GM23338 (cell line): ENCODE results near the gene BRD3. TPM values are rescaled to one million over a fixed set of nuclear protein-coding genes. Genes with fewer than 3 reads are reported as not detected.

Source experiments
- ATAC-seq: fragments of 200-7000 bp; cut with Tn5 transposase; 3 replicates; pipeline ENCODE4 v1.9.1; 2020
- DNase-seq: peaks from one replicate; pipeline ENCODE4 v3.0.0-alpha.2; 2015; ENCODE audit warnings: low spot score
- H2AFZ ChIP-seq: fragments of 200-600 bp; sonication (generic); 2 replicates; pipeline ENCODE4 v1.8.0; 2016; ENCODE audit warnings: antibody characterized with exemption, mild to moderate bottlenecking, moderate library complexity
- H3F3A ChIP-seq: fragments of 200-600 bp; sonication (generic); replicated peaks from 2 replicates; pipeline ENCODE4 v1.8.0; 2017; ENCODE audit warnings: antibody characterized with exemption, mixed run types, low read depth
- H3K27ac ChIP-seq: fragments of 200-600 bp; sonication (generic); 2 replicates; pipeline ENCODE4 v1.6.1; 2016; ENCODE audit warnings: low read depth
- H3K27me3 ChIP-seq: fragments of 200-600 bp; sonication (generic); 2 replicates; pipeline ENCODE4 v1.8.0; 2016; ENCODE audit warnings: mild to moderate bottlenecking, mixed run types, moderate library complexity; ENCODE audit not compliant: insufficient read depth
- H3K36me3 ChIP-seq: fragments of 200-600 bp; sonication (generic); 2 replicates; pipeline ENCODE4 v1.8.0; 2016; ENCODE audit warnings: mild to moderate bottlenecking; ENCODE audit not compliant: insufficient read depth
- H3K4me1 ChIP-seq: fragments of 200-600 bp; sonication (generic); 2 replicates; pipeline ENCODE4 v1.8.0; 2016; ENCODE audit warnings: mild to moderate bottlenecking, moderate library complexity; ENCODE audit not compliant: insufficient read depth
- H3K4me2 ChIP-seq: fragments of 200-600 bp; sonication (generic); 2 replicates; pipeline ENCODE4 v1.7.1; 2017; ENCODE audit warnings: mixed run types
- H3K4me3 ChIP-seq: fragments of 200-600 bp; sonication (generic); 2 replicates; pipeline ENCODE4 v1.6.1; 2016; ENCODE audit warnings: mixed run types
- H3K79me2 ChIP-seq: fragments of 200-600 bp; sonication (generic); replicated peaks from 2 replicates; pipeline ENCODE4 v1.8.0; 2017; ENCODE audit warnings: mild to moderate bottlenecking; ENCODE audit not compliant: insufficient read depth
- H3K9me2 ChIP-seq: fragments of 200-600 bp; sonication (generic); 2 replicates; pipeline ENCODE4 v1.8.0; 2017; ENCODE audit not compliant: insufficient read depth
- H4K20me1 ChIP-seq: fragments of 200-600 bp; sonication (generic); replicated peaks from 2 replicates; pipeline ENCODE4 v1.8.0; 2017; ENCODE audit warnings: mild to moderate bottlenecking; ENCODE audit not compliant: insufficient read depth
- H3K27ac Mint-ChIP-seq: 2 replicates; pipeline ENCODE4 v1.8.0; 2020; ENCODE audit warnings: inconsistent platforms, mild to moderate bottlenecking, moderate library complexity, mixed read lengths
- H3K27me3 Mint-ChIP-seq: 3 replicates; pipeline ENCODE4 v1.8.0; 2022; ENCODE audit warnings: low read depth, mild to moderate bottlenecking, moderate library complexity, mixed read lengths, inconsistent platforms; ENCODE audit not compliant: insufficient read depth, poor library complexity
- H3K36me3 Mint-ChIP-seq: 3 replicates; pipeline ENCODE4 v1.8.0; 2021; ENCODE audit warnings: low read depth, mild to moderate bottlenecking, inconsistent platforms, moderate library complexity, mixed read lengths
- H3K4me1 Mint-ChIP-seq: 3 replicates; pipeline ENCODE4 v1.8.0; 2020; ENCODE audit warnings: mild to moderate bottlenecking, inconsistent platforms, mixed read lengths
- H3K4me3 Mint-ChIP-seq: 3 replicates; pipeline ENCODE4 v1.8.0; 2021; ENCODE audit warnings: moderate library complexity, mild to moderate bottlenecking, inconsistent platforms, mixed read lengths
- H3K9me3 Mint-ChIP-seq: 3 replicates; pipeline ENCODE4 v1.8.0; 2020; ENCODE audit warnings: moderate library complexity, mild to moderate bottlenecking, inconsistent platforms, mixed read lengths
- CREB1 ChIP-seq: fragments of 250-450 bp; sonication (Bioruptor Pico); IDR thresholded peaks from 2 replicates; pipeline ENCODE4 v1.5.0; 2020; ENCODE audit warnings: low read depth, mild to moderate bottlenecking, moderate library complexity
- CTCF ChIP-seq, 2 experiments: fragments of 200-600 bp in 1 of 2; sonication (generic) in 1 of 2; conservative IDR thresholded peaks; 2 replicates each; pipeline versions ENCODE4 v1.5.1 to v1.6.1; 2016 to 2017; ENCODE audit warnings: antibody characterized with exemption in 2 of 2, low read depth in 2 of 2, mild to moderate bottlenecking in 2 of 2, moderate library complexity in 1 of 2
- EZH2 ChIP-seq: fragments of 200-600 bp; sonication (generic); IDR thresholded peaks from one replicate; pipeline ENCODE4 v1.8.0; 2017; ENCODE audit warnings: antibody characterized with exemption, mild to moderate bottlenecking, low read depth; ENCODE audit not compliant: unreplicated experiment
- EZH2phosphoT487 ChIP-seq: fragments of 200-600 bp; sonication (generic); IDR thresholded peaks from one replicate; pipeline ENCODE4 v1.8.1; 2018; ENCODE audit warnings: antibody characterized with exemption; ENCODE audit not compliant: unreplicated experiment
- JUNB ChIP-seq: IDR thresholded peaks from one replicate; pipeline ENCODE4 v1.6.1; 2016; ENCODE audit warnings: antibody characterized with exemption; ENCODE audit not compliant: unreplicated experiment
- NANOG ChIP-seq: IDR thresholded peaks from 2 replicates; pipeline ENCODE4 v1.6.1; 2016; ENCODE audit warnings: antibody characterized with exemption, borderline replicate concordance
- POLR2AphosphoS5 ChIP-seq: IDR thresholded peaks from 2 replicates; pipeline ENCODE4 v1.6.1; 2016; ENCODE audit warnings: antibody characterized with exemption, low read depth
- STAT1 ChIP-seq: IDR thresholded peaks from one replicate; pipeline ENCODE4 v1.6.1; 2016; ENCODE audit warnings: antibody characterized with exemption; ENCODE audit not compliant: unreplicated experiment
- ZNF114 ChIP-seq: fragments of 250-450 bp; sonication (Bioruptor Pico); IDR thresholded peaks from 2 replicates; pipeline ENCODE4 v1.5.0; 2020; ENCODE audit warnings: mild to moderate bottlenecking, moderate library complexity
- ZNF331 ChIP-seq: fragments of 250-450 bp; sonication (Bioruptor Pico); IDR thresholded peaks from 2 replicates; pipeline ENCODE4 v1.5.0; 2020; ENCODE audit warnings: low read depth, mild to moderate bottlenecking, moderate library complexity
- ZNF462 ChIP-seq: fragments of 250-450 bp; sonication (Bioruptor Pico); IDR thresholded peaks from 2 replicates; pipeline ENCODE4 v1.5.0; 2020; ENCODE audit warnings: mild to moderate bottlenecking, moderate library complexity
- polyA plus RNA-seq: library from polyadenylated mRNA; unstranded; fragments of >200 nt; fragmentation: Nextera tagmentation; extraction: Ambion mirVana; gene quantifications from 2 replicates; pipeline ENCODE4 v1.2.1, GENCODE V29; 2016
- total RNA-seq: library from RNA; depleted of rRNA; stranded (reverse); fragments of >200 nt; shearing (Covaris generic); gene quantifications from 2 replicates; pipeline ENCODE4 v1.2.3, GENCODE V29; 2014
- TF ChIP-seq, protein P1 (sequence below): IDR thresholded peaks from 2 replicates; pipeline ENCODE4 v1.6.1; 2016; ENCODE audit warnings: antibody characterized with exemption
- TF ChIP-seq, protein P2 (sequence below): IDR thresholded peaks from one replicate; pipeline ENCODE4 v1.6.1; 2018; ENCODE audit warnings: antibody characterized with exemption; ENCODE audit not compliant: unreplicated experiment

BRD3 gene
- total and polyA plus RNA-seq, 2 experiments from 2014 or later: 46.0 to 88.0 TPM

DNA sequence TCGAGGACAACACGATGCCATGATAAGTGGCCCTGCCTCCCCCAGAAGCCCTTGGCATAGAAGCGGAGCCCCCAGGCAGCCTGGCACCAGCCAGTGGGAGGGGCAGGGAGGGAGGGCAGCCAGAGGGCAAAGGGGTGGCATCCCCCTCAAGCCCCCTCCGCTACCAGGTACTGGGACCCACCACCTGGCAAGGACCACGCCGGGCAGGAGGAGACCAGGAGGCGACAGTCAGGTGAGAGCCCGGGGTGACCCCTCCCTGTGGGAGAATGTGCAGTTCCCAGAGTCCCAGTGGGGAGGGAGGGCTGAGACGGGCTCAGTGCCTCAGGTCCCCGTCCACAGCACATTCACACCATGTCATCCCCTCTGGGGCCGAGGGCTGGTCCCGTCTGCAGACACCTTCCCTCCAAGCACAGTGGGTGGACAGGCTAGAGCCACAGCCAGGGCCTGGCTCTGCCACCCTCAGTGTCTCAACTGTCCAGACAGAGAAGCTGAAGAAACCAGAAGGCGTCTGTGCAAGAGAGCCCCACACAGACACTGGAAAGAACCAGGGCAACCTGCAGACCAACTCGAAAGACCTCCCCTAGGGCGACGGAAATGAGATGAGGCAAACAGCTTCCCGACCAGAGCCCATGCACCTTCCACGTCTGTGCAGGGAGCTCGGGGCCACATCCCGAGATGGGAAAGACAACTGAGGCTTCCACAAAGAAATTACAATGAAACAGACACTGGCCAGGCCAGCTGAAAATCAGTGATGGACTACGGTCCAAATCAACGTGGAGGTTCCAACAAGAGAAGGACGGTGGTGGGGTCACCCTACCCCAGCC is 11.1 kb downstream of the BRD3 start:
- Mint-ChIP-seq H3K36me3 (peaks cover 13% of the 10 kb centered on the region), H3K27me3 (peaks cover 15% of the 10 kb centered on the region), H3K27ac (peak overlapping the region; percentile 83), H3K9me3 (no peaks in the 10 kb centered on the region), H3K4me1 (peaks cover 26% of the 10 kb centered on the region), H3K4me3 (no peak overlapping the region; the same call in 2 of the 3 replicates)
- Histone ChIP-seq H3K4me3 (no peak overlapping the region), H4K20me1 (peaks cover 21% of the 10 kb centered on the region), H3K9me2 (no peaks in the 10 kb centered on the region), H3K27ac (no peak overlapping the region), H3K27me3 (no peaks in the 10 kb centered on the region), H3K4me2 (no peak overlapping the region), H3F3A (no peaks in the 10 kb centered on the region), H2AFZ (no peak overlapping the region), H3K79me2 (peaks cover 83% of the 10 kb centered on the region), H3K36me3 (peaks cover 10% of the 10 kb centered on the region; the same call in 1 of the 2 replicates), H3K4me1 (no peaks in the 10 kb centered on the region; the same call in 1 of the 2 replicates)
- ATAC-seq (no peak), DNase-seq (no peak)
- TF ChIP-seq ZNF331 (CRISPR knock-in tag): no peak
- no peak for TF ChIP-seq ZNF462
- TF ChIP-seq JUNB: no peak
- TF ChIP-seq, protein P1, sequence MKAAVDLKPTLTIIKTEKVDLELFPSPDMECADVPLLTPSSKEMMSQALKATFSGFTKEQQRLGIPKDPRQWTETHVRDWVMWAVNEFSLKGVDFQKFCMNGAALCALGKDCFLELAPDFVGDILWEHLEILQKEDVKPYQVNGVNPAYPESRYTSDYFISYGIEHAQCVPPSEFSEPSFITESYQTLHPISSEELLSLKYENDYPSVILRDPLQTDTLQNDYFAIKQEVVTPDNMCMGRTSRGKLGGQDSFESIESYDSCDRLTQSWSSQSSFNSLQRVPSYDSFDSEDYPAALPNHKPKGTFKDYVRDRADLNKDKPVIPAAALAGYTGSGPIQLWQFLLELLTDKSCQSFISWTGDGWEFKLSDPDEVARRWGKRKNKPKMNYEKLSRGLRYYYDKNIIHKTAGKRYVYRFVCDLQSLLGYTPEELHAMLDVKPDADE: no peak
- no peak for TF ChIP-seq POLR2AphosphoS5
- TF ChIP-seq STAT1: no peak
- no peak for TF ChIP-seq EZH2
- TF ChIP-seq, protein P2, sequence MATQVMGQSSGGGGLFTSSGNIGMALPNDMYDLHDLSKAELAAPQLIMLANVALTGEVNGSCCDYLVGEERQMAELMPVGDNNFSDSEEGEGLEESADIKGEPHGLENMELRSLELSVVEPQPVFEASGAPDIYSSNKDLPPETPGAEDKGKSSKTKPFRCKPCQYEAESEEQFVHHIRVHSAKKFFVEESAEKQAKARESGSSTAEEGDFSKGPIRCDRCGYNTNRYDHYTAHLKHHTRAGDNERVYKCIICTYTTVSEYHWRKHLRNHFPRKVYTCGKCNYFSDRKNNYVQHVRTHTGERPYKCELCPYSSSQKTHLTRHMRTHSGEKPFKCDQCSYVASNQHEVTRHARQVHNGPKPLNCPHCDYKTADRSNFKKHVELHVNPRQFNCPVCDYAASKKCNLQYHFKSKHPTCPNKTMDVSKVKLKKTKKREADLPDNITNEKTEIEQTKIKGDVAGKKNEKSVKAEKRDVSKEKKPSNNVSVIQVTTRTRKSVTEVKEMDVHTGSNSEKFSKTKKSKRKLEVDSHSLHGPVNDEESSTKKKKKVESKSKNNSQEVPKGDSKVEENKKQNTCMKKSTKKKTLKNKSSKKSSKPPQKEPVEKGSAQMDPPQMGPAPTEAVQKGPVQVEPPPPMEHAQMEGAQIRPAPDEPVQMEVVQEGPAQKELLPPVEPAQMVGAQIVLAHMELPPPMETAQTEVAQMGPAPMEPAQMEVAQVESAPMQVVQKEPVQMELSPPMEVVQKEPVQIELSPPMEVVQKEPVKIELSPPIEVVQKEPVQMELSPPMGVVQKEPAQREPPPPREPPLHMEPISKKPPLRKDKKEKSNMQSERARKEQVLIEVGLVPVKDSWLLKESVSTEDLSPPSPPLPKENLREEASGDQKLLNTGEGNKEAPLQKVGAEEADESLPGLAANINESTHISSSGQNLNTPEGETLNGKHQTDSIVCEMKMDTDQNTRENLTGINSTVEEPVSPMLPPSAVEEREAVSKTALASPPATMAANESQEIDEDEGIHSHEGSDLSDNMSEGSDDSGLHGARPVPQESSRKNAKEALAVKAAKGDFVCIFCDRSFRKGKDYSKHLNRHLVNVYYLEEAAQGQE: no peak
- TF ChIP-seq CREB1: no peak
- no peak for TF ChIP-seq CTCF (conservative IDR thresholded peaks at IDR 0.05; ENCODE audit: low read depth in 2 of 2)
- TF ChIP-seq EZH2phosphoT487: no peak
- TF ChIP-seq ZNF114: no peak
- no peak for TF ChIP-seq NANOG
